CD4-positive, alpha-beta memory T cell (primary cell): ENCODE results near the gene FAM168A. TPM values are rescaled to one million over a fixed set of nuclear protein-coding genes. Genes with fewer than 3 reads are reported as not detected.

Source experiments
- CTCF ChIA-PET: fragments of 350-600 bp; sonication (Branson Sonifier 250); formaldehyde crosslinking; loops from one replicate; lab custom pipeline; 2021; ENCODE audit warnings: inconsistent platforms; ENCODE audit not compliant: partially characterized antibody; lab: Charles Lee
- POLR2A ChIA-PET: fragments of 350-600 bp; sonication (Branson Sonifier 250); formaldehyde crosslinking; loops from one replicate; lab custom pipeline; 2021; ENCODE audit not compliant: partially characterized antibody; lab: Charles Lee
- DNase-seq, 5 donors: peaks; one replicate each; pipeline versions ENCODE4 v3.0.0 to v3.0.0-alpha.2; 2020 to 2022; ENCODE audit warnings: mixed read lengths in 1 of 5
- H3K27ac ChIP-seq: one replicate; pipeline ENCODE4 v1.7.0; 2013; ENCODE audit warnings: low read depth, low read length
- H3K27me3 ChIP-seq: 2 replicates; pipeline ENCODE4 v1.7.0; 2013; ENCODE audit warnings: mild to moderate bottlenecking, low read length, moderate library complexity; ENCODE audit not compliant: insufficient read depth
- H3K36me3 ChIP-seq: 2 replicates; pipeline ENCODE4 v1.7.0; 2013; ENCODE audit warnings: mild to moderate bottlenecking, low read length, moderate library complexity; ENCODE audit not compliant: insufficient read depth
- H3K4me1 ChIP-seq: 2 replicates; pipeline ENCODE4 v1.7.0; 2013; ENCODE audit warnings: mild to moderate bottlenecking, low read length, moderate library complexity; ENCODE audit not compliant: insufficient read depth
- H3K4me3 ChIP-seq, 2 donors: one replicate each; pipeline ENCODE4 v1.7.0; 2013; ENCODE audit warnings: low read length in 2 of 2, mild to moderate bottlenecking in 1 of 2
- H3K9me3 ChIP-seq, 2 donors: one replicate each; pipeline ENCODE4 v1.7.0; 2013; ENCODE audit warnings: low read length in 2 of 2, control low read depth in 1 of 2; ENCODE audit not compliant: control insufficient read depth in 1 of 2
- H3K27ac Mint-ChIP-seq, 7 donors: one replicate each; pipeline ENCODE4 v1.8.0; 2020 to 2021; ENCODE audit warnings: mixed read lengths in 7 of 7, mild to moderate bottlenecking in 6 of 7, inconsistent platforms in 3 of 7, moderate library complexity in 3 of 7
- H3K27me3 Mint-ChIP-seq, 2 donors: one replicate each; pipeline ENCODE4 v1.8.0; 2020 to 2021; ENCODE audit warnings: mixed read lengths in 2 of 2
- H3K36me3 Mint-ChIP-seq, 2 donors: one replicate each; pipeline ENCODE4 v1.8.0; 2020 to 2021; ENCODE audit warnings: mixed read lengths in 2 of 2, inconsistent platforms in 1 of 2, mild to moderate bottlenecking in 1 of 2
- H3K4me1 Mint-ChIP-seq, 4 donors: one replicate each; pipeline ENCODE4 v1.8.0; 2020 to 2021; ENCODE audit warnings: mixed read lengths in 4 of 4, mild to moderate bottlenecking in 1 of 4
- H3K4me3 Mint-ChIP-seq, 8 donors: one replicate each; pipeline ENCODE4 v1.8.0; 2020 to 2021; ENCODE audit warnings: mixed read lengths in 8 of 8, mild to moderate bottlenecking in 7 of 8, moderate library complexity in 6 of 8, inconsistent platforms in 3 of 8
- H3K9me3 Mint-ChIP-seq, 8 donors: one replicate each; pipeline ENCODE4 v1.8.0; 2020 to 2021; ENCODE audit warnings: mixed read lengths in 8 of 8, mild to moderate bottlenecking in 5 of 8, inconsistent platforms in 3 of 8, moderate library complexity in 1 of 8
- intact Hi-C: fragments of 100-400 bp; cut with micrococcal nuclease; formaldehyde crosslinking; loops from one replicate; pipeline ENCODE4 v1.15.1; 2023
- polyA plus RNA-seq, 2 donors: library from polyadenylated mRNA; unstranded; fragments of 300-500 nt; fragmentation: Illumina TruSeq; gene quantifications; one replicate each; pipeline ENCODE4 v1.2.3, GENCODE V29; 2021
- total RNA-seq, 2 experiments: library from RNA; stranded (reverse); gene quantifications; one replicate each; pipeline ENCODE4 v1.2.3, GENCODE V29; 2021

Gene FAM168A
- total and polyA plus RNA-seq, 4 experiments from 2014 or later = 0.61 to 22.7 (median 12.7) TPM

GRCh38 chr11:73413256-73413655 is 184.7 kb downstream of the FAM168A start:
- no peaks in the 10 kb centered on the region for H3K9me3 Mint-ChIP-seq
- H3K27ac Mint-ChIP-seq = peak overlapping the region in 1 of 7 donors; percentile 43
- H3K27me3 Mint-ChIP-seq = no peaks in the 10 kb centered on the region
- peaks cover 25 to 40% of the 10 kb centered on the region in 2 donors for H3K36me3 Mint-ChIP-seq
- Histone ChIP-seq H3K4me3 (no peak overlapping the region), H3K27me3 (no peaks in the 10 kb centered on the region), H3K9me3 (no peaks in the 10 kb centered on the region), H3K27ac (no peak overlapping the region), H3K4me1 (no peaks in the 10 kb centered on the region), H3K36me3 (no peaks in the 10 kb centered on the region)
- H3K4me3 Mint-ChIP-seq = no peak overlapping the region
- H3K4me1 Mint-ChIP-seq = peaks cover 0 to 6% (median 4%) of the 10 kb centered on the region in 4 donors
- ChIA-PET POLR2A (no interaction called here), CTCF (interaction anchor here (0.6 kb wide), 1 partner anchor 300 kb away, joined by 3 read pairs; no protein-coding TSS in a partner anchor)
- intact Hi-C loops = no loop called here
- no peak for DNase-seq

- no peak overlapping the region for H3K4me3 ChIP-seq
- Mint-ChIP-seq H3K4me1 (peaks cover 0 to 6% (median 4%) of the 10 kb centered on the region in 4 donors), H3K9me3 (no peaks in the 10 kb centered on the region), H3K4me3 (no peak overlapping the region), H3K27me3 (no peaks in the 10 kb centered on the region), H3K27ac (peak overlapping the region in 2 of 7 donors; percentile 25 to 29), H3K36me3 (peaks cover 19 to 43% of the 10 kb centered on the region in 2 donors)
- H3K27ac ChIP-seq = no peak overlapping the region
- H3K36me3 ChIP-seq = no peaks in the 10 kb centered on the region
- H3K27me3 ChIP-seq = no peaks in the 10 kb centered on the region
- H3K9me3 ChIP-seq = no peaks in the 10 kb centered on the region
- ChIA-PET POLR2A (no interaction called here), CTCF (no interaction called here)
- H3K4me1 ChIP-seq = no peaks in the 10 kb centered on the region
- intact Hi-C loops = no loop called here
- DNase-seq = no peak
Measured at GRCh38 chr11:73412308-73412707, 185.6 kb downstream of the FAM168A start.

- Mint-ChIP-seq H3K9me3 (no peaks in the 10 kb centered on the region), H3K4me1 (peaks cover 0 to 6% (median 4%) of the 10 kb centered on the region in 4 donors), H3K36me3 (peaks cover 17 to 46% of the 10 kb centered on the region in 2 donors), H3K27ac (no peak overlapping the region), H3K27me3 (no peaks in the 10 kb centered on the region), H3K4me3 (no peak overlapping the region)
- intact Hi-C loops = no loop called here
- no peak for DNase-seq
- no peaks in the 10 kb centered on the region for H3K36me3 ChIP-seq
- ChIA-PET POLR2A (no interaction called here), CTCF (no interaction called here)
- no peaks in the 10 kb centered on the region for H3K9me3 ChIP-seq
- no peaks in the 10 kb centered on the region for H3K4me1 ChIP-seq
- no peak overlapping the region for H3K27ac ChIP-seq
- H3K27me3 ChIP-seq = no peaks in the 10 kb centered on the region
- H3K4me3 ChIP-seq = no peak overlapping the region
Measured at GRCh38 chr11:73411031-73411430, 186.9 kb downstream of the FAM168A start.

- H3K4me1 Mint-ChIP-seq = peaks cover 0 to 6% (median 4%) of the 10 kb centered on the region in 4 donors
- H3K27ac Mint-ChIP-seq = peak overlapping the region in 1 of 7 donors; percentile 7
- H3K36me3 Mint-ChIP-seq = peaks cover 17 to 45% of the 10 kb centered on the region in 2 donors
- H3K4me3 Mint-ChIP-seq = no peak overlapping the region
- ChIA-PET CTCF (interaction anchor here (1.1 to 1.4 kb wide), 2 partner anchors 17 to 60 kb away, joined by 4 to 6 read pairs; no protein-coding TSS in a partner anchor), POLR2A (no interaction called here)
- H3K27me3 ChIP-seq = no peaks in the 10 kb centered on the region
- no peaks in the 10 kb centered on the region for H3K9me3 Mint-ChIP-seq
- H3K4me3 ChIP-seq = no peak overlapping the region
- no peaks in the 10 kb centered on the region for H3K4me1 ChIP-seq
- no peaks in the 10 kb centered on the region for H3K9me3 ChIP-seq
- H3K27ac ChIP-seq = no peak overlapping the region
- no peaks in the 10 kb centered on the region for H3K27me3 Mint-ChIP-seq
- DNase-seq = no peak
- peaks cover 2% of the 10 kb centered on the region for H3K36me3 ChIP-seq
- intact Hi-C loops = no loop called here
Measured at GRCh38 chr11:73410627-73411026, 187.3 kb downstream of the FAM168A start.

GRCh38 chr11:73409431-73409830 is 188.5 kb downstream of the FAM168A start:
- H3K4me3 Mint-ChIP-seq = no peak overlapping the region
- H3K36me3 ChIP-seq = peaks cover 3% of the 10 kb centered on the region
- H3K4me1 ChIP-seq = no peaks in the 10 kb centered on the region
- H3K36me3 Mint-ChIP-seq = peaks cover 17 to 45% of the 10 kb centered on the region in 2 donors
- H3K27ac ChIP-seq = no peak overlapping the region
- POLR2A ChIA-PET = no interaction called here
- peak overlapping the region in 1 of 7 donors; percentile 24 for H3K27ac Mint-ChIP-seq
- H3K9me3 Mint-ChIP-seq = no peaks in the 10 kb centered on the region
- H3K4me1 Mint-ChIP-seq = peaks cover 0 to 3% (median 0%) of the 10 kb centered on the region in 4 donors
- H3K27me3 Mint-ChIP-seq = no peaks in the 10 kb centered on the region
- H3K9me3 ChIP-seq = no peaks in the 10 kb centered on the region
- intact Hi-C loops = no loop called here
- DNase-seq = no peak
- CTCF ChIA-PET = interaction anchor here (1.4 kb wide), 1 partner anchor 58 kb away, joined by 4 read pairs; no protein-coding TSS in a partner anchor
- no peaks in the 10 kb centered on the region for H3K27me3 ChIP-seq
- no peak overlapping the region for H3K4me3 ChIP-seq

- POLR2A ChIA-PET = no interaction called here
- peak overlapping the region in 2 of 7 donors; percentile 1 to 42 for H3K27ac Mint-ChIP-seq
Measured at GRCh38 chr11:73406619-73407018, 191.3 kb downstream of the FAM168A start.

GRCh38 chr11:73406131-73406530 is 191.8 kb downstream of the FAM168A start:
- H3K4me3 Mint-ChIP-seq = no peak overlapping the region
- Histone ChIP-seq H3K9me3 (no peaks in the 10 kb centered on the region), H3K27ac (no peak overlapping the region), H3K4me1 (no peaks in the 10 kb centered on the region), H3K27me3 (no peaks in the 10 kb centered on the region), H3K36me3 (peaks cover 3% of the 10 kb centered on the region), H3K4me3 (no peak overlapping the region)
- H3K36me3 Mint-ChIP-seq = peaks cover 17 to 43% of the 10 kb centered on the region in 2 donors
- H3K27me3 Mint-ChIP-seq = no peaks in the 10 kb centered on the region
- intact Hi-C loops = no loop called here
- H3K9me3 Mint-ChIP-seq = no peaks in the 10 kb centered on the region
- ChIA-PET CTCF (interaction anchor here (1.0 to 2.1 kb wide), 2 partner anchors 55 to 70 kb away, joined by 5 to 9 read pairs; no protein-coding TSS in a partner anchor), POLR2A (no interaction called here)
- no peaks in the 10 kb centered on the region for H3K4me1 Mint-ChIP-seq
- peak overlapping the region in 2 of 7 donors; percentile 1 to 42 for H3K27ac Mint-ChIP-seq
- DNase-seq = no peak

More at GRCh38 chr11:73406619-73407018, 191.3 kb downstream of the FAM168A start:
- Mint-ChIP-seq H3K36me3 (peaks cover 17 to 43% of the 10 kb centered on the region in 2 donors), H3K4me1 (no peaks in the 10 kb centered on the region), H3K4me3 (no peak overlapping the region), H3K27me3 (no peaks in the 10 kb centered on the region), H3K9me3 (no peaks in the 10 kb centered on the region)
- H3K36me3 ChIP-seq = peaks cover 3% of the 10 kb centered on the region
- CTCF ChIA-PET = interaction anchor here (1.0 to 2.4 kb wide), 5 partner anchors 9 to 254 kb away, joined by 3 to 10 read pairs (median 8); no protein-coding TSS in a partner anchor
- no peak for DNase-seq
- no peaks in the 10 kb centered on the region for H3K4me1 ChIP-seq
- H3K9me3 ChIP-seq = no peaks in the 10 kb centered on the region
- intact Hi-C loops = no loop called here
- no peak overlapping the region for H3K27ac ChIP-seq
- no peak overlapping the region for H3K4me3 ChIP-seq
- H3K27me3 ChIP-seq = no peaks in the 10 kb centered on the region
